Sigmoid colon (tissue), 7 donors: ENCODE results near the gene GCNT2. TPM values are rescaled to one million over a fixed set of nuclear protein-coding genes. Genes with fewer than 3 reads are reported as not detected.
"Not testable (repeated sequence)": the region's sequence is repeated elsewhere in the genome, so short reads cannot be mapped to it uniquely, and the experiment has no call there.

Experiments used
- DNase-seq: peaks from one replicate; pipeline ENCODE4 v3.0.0-alpha.2; 2019
- H3K27ac ChIP-seq, 4 donors: fragments of 200-600 bp; sonication (generic); one replicate each; pipeline ENCODE4 v1.5.1; 2016 to 2019; ENCODE audit warnings: mild to moderate bottlenecking in 1 of 4
- H3K27me3 ChIP-seq, 3 donors: fragments of 200-600 bp; sonication (generic); one replicate each; pipeline ENCODE4 v1.5.1; 2019; ENCODE audit warnings: mild to moderate bottlenecking in 1 of 3
- H3K36me3 ChIP-seq, 4 donors: fragments of 200-600 bp; sonication (generic); one replicate each; pipeline ENCODE4 v1.5.1; 2016 to 2019
- H3K4me1 ChIP-seq, 4 donors: fragments of 200-600 bp; sonication (generic); one replicate each; pipeline ENCODE4 v1.5.1; 2017 to 2019
- H3K4me3 ChIP-seq, 4 donors: fragments of 200-600 bp; sonication (generic); one replicate each; pipeline ENCODE4 v1.5.1; 2017 to 2019; ENCODE audit warnings: mild to moderate bottlenecking in 2 of 4, moderate library complexity in 1 of 4
- H3K9me3 ChIP-seq, 4 donors: fragments of 200-600 bp in 3 of 4; sonication (generic) in 3 of 4; one replicate each; pipeline versions ENCODE4 v1.5.1 to v1.6.1; 2013 to 2019
- CTCF ChIP-seq, 4 experiments: fragments of 450-650 bp in 3 of 4; fragments of 200-600 bp in 1 of 4; IDR thresholded peaks; one replicate each; pipeline ENCODE4 v1.5.1; 2016 to 2019; ENCODE audit warnings: antibody characterized with exemption in 4 of 4, mild to moderate bottlenecking in 3 of 4, moderate library complexity in 2 of 4
- EP300 ChIP-seq, 4 donors: sonication (generic); formaldehyde crosslinking; IDR thresholded peaks; one replicate each; pipeline ENCODE4 v1.6.1; 2017; ENCODE audit warnings: antibody characterized with exemption in 4 of 4
- POLR2A ChIP-seq, 2 donors: fragments of 450-650 bp; IDR thresholded peaks; one replicate each; pipeline ENCODE4 v1.6.1; 2016; ENCODE audit warnings: antibody characterized with exemption in 2 of 2, mild to moderate bottlenecking in 2 of 2, moderate library complexity in 2 of 2
- POLR2AphosphoS5 ChIP-seq, 4 donors: sonication (generic); formaldehyde crosslinking; IDR thresholded peaks; one replicate each; pipeline ENCODE4 v1.6.1; 2017; ENCODE audit warnings: antibody characterized with exemption in 4 of 4
- WGBS, 2 donors: extraction: QIAGEN DNeasy Blood & Tissue Kit; methylation state at CpG; one replicate each; pipeline ENCODE4 v1.1.7; 2013; 5-methylcytosine and 5-hydroxymethylcytosine counted together
- intact Hi-C: fragments of 100-400 bp; cut with DNase I; formaldehyde crosslinking; loops from one replicate; pipeline ENCODE4 v1.15.1; 2023
- polyA plus RNA-seq, 3 donors: library from polyadenylated mRNA; stranded (reverse); fragments of 200-250 nt; gene quantifications; one replicate each; pipeline ENCODE4 v1.2.3, GENCODE V29; 2013
- total RNA-seq, 4 donors: library from RNA; depleted of rRNA; stranded (reverse); fragments of >200 nt; gene quantifications; one replicate each; pipeline ENCODE4 v1.1.0, GENCODE V29; 2016
- donor health status: healthy with polysubstance abuse.
- donor health status: Bipolar disorder and iron deficiency.
- donor health status: healthy.

GCNT2 gene
- total and polyA plus RNA-seq, 7 donors = 2.4 to 26.9 (median 13.2) TPM

DNA sequence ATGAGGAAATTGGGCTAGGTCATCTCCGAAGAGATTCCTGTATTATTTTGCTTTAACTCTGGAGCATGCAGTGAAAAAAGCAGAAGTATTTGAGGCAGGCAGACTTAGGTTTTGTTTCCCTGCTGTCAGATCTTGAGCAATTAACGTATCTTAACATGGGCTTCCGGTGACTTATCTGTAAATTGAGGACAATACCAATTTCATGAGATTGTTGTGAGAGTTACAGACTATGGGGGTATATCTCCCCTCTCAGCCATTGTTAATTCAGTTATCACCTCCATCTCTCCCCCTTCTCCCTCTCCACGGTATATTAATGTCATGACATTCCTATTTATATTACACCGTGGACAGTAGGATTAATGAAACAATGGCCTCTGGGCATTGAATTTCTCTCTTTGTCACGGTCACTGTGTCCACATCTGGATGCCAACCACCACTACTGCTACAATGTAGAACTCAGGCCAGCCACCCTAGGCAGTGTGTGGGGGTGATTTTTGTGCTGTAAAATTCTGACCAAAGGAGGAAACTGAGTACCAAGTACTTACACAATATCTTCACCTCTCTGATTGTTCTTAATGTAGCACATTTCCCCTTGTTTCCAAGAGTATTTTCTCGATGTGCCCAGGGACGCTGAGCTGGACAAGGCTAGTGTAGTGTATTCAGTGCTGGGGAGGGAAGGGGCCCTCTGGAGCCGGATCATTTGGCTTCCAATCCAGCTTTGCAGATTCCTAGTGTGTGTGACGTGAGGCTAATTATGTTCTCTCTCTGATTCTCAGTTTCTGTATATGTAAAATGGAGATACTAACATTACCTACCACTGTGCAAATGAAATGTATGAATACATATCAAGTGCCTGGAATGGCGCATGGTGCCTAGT is 77.2 kb downstream of the GCNT2 start:
- Histone ChIP-seq H3K9me3 (no peaks in the 10 kb centered on the region), H3K4me3 (no peak overlapping the region), H3K4me1 (peaks cover 0 to 43% (median 26%) of the 10 kb centered on the region in 4 donors)

GRCh38 chr6:10599046-10599445 is 77.9 kb downstream of the GCNT2 start:
- peak overlapping the region in 2 of 4 donors; percentile 7 to 45 for H3K27ac ChIP-seq
- TF ChIP-seq POLR2AphosphoS5 (IDR thresholded peaks at IDR 0.05) = no peak
- TF ChIP-seq CTCF (IDR thresholded peaks at IDR 0.05) = no peak
- no peak for TF ChIP-seq POLR2A (IDR thresholded peaks at IDR 0.05)
- no peak for TF ChIP-seq EP300 (IDR thresholded peaks at IDR 0.05)

More for the DNA sequence above, 77.2 kb downstream of the GCNT2 start:
- TF ChIP-seq CTCF (IDR thresholded peaks at IDR 0.05) (no peak), EP300 (IDR thresholded peaks at IDR 0.05) (no peak), POLR2AphosphoS5 (IDR thresholded peaks at IDR 0.05) (no peak), POLR2A (IDR thresholded peaks at IDR 0.05) (no peak)
- intact Hi-C loops = no loop called here
- DNase-seq = no peak
- H3K27ac ChIP-seq = peak overlapping the region in 3 of 4 donors; percentile 33 to 52 (median 45)
- no peaks in the 10 kb centered on the region for H3K36me3 ChIP-seq
- WGBS, 2 donors = 75 to 90% methylated on average over 11 of the region's 11 CpGs
- H3K27me3 ChIP-seq = no peaks in the 10 kb centered on the region

GRCh38 chr6:10600681-10601080 is 79.5 kb downstream of the GCNT2 start:
- not testable (repeated sequence) for H3K36me3 ChIP-seq, DNase-seq, H3K27me3 ChIP-seq, H3K27ac ChIP-seq, H3K9me3 ChIP-seq, H3K4me3 ChIP-seq
- intact Hi-C loops = loop anchor here (10.0 kb wide), 1 partner anchor 124 kb away; the partner anchor contains the start of gene TMEM14C
- peaks cover 0 to 43% (median 26%) of the 10 kb centered on the region in 4 donors for H3K4me1 ChIP-seq
- WGBS, 2 donors = 83 to 94% methylated on average over 5 of the region's 5 CpGs

More at GRCh38 chr6:10599046-10599445, 77.9 kb downstream of the GCNT2 start:
- no peaks in the 10 kb centered on the region for H3K36me3 ChIP-seq
- H3K9me3 ChIP-seq = no peaks in the 10 kb centered on the region
- peaks cover 0 to 43% (median 26%) of the 10 kb centered on the region in 4 donors for H3K4me1 ChIP-seq
- WGBS, 2 donors = 95 to 97% methylated on average over 7 of the region's 7 CpGs
- no peak for DNase-seq
- intact Hi-C loops = no loop called here
- H3K27me3 ChIP-seq = no peaks in the 10 kb centered on the region
- no peak overlapping the region for H3K4me3 ChIP-seq

DNA sequence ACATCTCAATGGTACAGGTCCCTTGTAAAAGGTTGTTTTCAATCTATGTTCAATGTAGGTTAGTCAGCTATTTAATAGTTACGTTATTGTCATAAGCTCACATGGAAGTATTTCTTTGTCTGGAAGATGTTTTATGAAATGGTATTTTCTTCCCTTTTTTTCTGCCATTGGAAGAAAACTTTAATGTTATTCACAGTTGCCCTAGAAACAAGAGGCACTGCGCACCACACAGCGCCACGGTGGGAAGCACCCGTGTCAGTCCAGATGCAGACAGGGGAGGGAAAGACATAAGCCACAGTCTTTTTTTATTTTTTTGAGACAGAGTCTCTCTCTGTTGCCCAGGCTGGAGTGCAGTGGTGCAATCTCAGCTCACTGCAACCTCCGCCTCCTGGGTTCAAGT is 82.1 kb downstream of the GCNT2 start:
- H3K4me3 ChIP-seq = no peak overlapping the region
- H3K4me1 ChIP-seq = peaks cover 0 to 43% (median 14%) of the 10 kb centered on the region in 4 donors
- intact Hi-C loops = loop anchor here (10.0 kb wide), 1 partner anchor 122 kb away; the partner anchor contains the start of gene TMEM14C
- H3K36me3 ChIP-seq = no peaks in the 10 kb centered on the region
- no peaks in the 10 kb centered on the region for H3K27me3 ChIP-seq
- H3K27ac ChIP-seq = peak overlapping the region in 1 of 4 donors; percentile 52
- H3K9me3 ChIP-seq = no peaks in the 10 kb centered on the region
- TF ChIP-seq CTCF (IDR thresholded peaks at IDR 0.05) (no peak), POLR2AphosphoS5 (IDR thresholded peaks at IDR 0.05) (no peak), EP300 (IDR thresholded peaks at IDR 0.05) (no peak), POLR2A (IDR thresholded peaks at IDR 0.05) (no peak)
- DNase-seq = no peak
- 92 to 95% methylated on average over 6 of the region's 6 CpGs for WGBS, 2 donors

GRCh38 chr6:10609038-10609437 is 87.9 kb downstream of the GCNT2 start:
- intact Hi-C loops = loop anchor here (10.0 kb wide), 1 partner anchor 116 kb away; the partner anchor contains the start of gene TMEM14C
- DNase-seq = no peak
- Histone ChIP-seq H3K36me3 (no peaks in the 10 kb centered on the region), H3K4me1 (peaks cover 0 to 53% (median 43%) of the 10 kb centered on the region in 4 donors), H3K27ac (peak overlapping the region; percentile 57 to 80 (median 70)), H3K27me3 (no peaks in the 10 kb centered on the region), H3K4me3 (no peak overlapping the region), H3K9me3 (no peaks in the 10 kb centered on the region)
- 96% methylated on average over 1 of the region's 1 CpG for WGBS, 2 donors
- TF ChIP-seq CTCF (IDR thresholded peaks at IDR 0.05) (no peak), POLR2A (IDR thresholded peaks at IDR 0.05) (no peak), EP300 (IDR thresholded peaks at IDR 0.05) (no peak), POLR2AphosphoS5 (IDR thresholded peaks at IDR 0.05) (no peak)
